Glutamatergic neuron (in vitro differentiated cells): ENCODE measurements around the gene CAMK1D. TPM values are rescaled to one million over a fixed set of nuclear protein-coding genes. Genes with fewer than 3 reads are reported as not detected.

Experiments
- DNase-seq: peaks from one replicate; pipeline ENCODE4 v3.0.0; 2022
- H3K27ac Mint-ChIP-seq: one replicate; pipeline ENCODE4 v1.8.0; 2020; ENCODE audit warnings: mild to moderate bottlenecking, mixed read lengths, inconsistent platforms; ENCODE audit not compliant: unreplicated experiment
- H3K27me3 Mint-ChIP-seq: one replicate; pipeline ENCODE4 v1.8.0; 2020; ENCODE audit warnings: mild to moderate bottlenecking, moderate library complexity, mixed read lengths, inconsistent platforms; ENCODE audit not compliant: unreplicated experiment
- H3K36me3 Mint-ChIP-seq: one replicate; pipeline ENCODE4 v1.8.0; 2020; ENCODE audit warnings: mild to moderate bottlenecking, mixed read lengths, inconsistent platforms; ENCODE audit not compliant: unreplicated experiment
- H3K4me1 Mint-ChIP-seq: one replicate; pipeline ENCODE4 v1.8.0; 2020; ENCODE audit warnings: mild to moderate bottlenecking, low read depth, mixed read lengths, inconsistent platforms; ENCODE audit not compliant: unreplicated experiment
- H3K4me3 Mint-ChIP-seq: one replicate; pipeline ENCODE4 v1.8.0; 2020; ENCODE audit warnings: mild to moderate bottlenecking, mixed read lengths, inconsistent platforms; ENCODE audit not compliant: unreplicated experiment
- H3K9me3 Mint-ChIP-seq: one replicate; pipeline ENCODE4 v1.8.0; 2020; ENCODE audit warnings: mild to moderate bottlenecking, moderate library complexity, mixed read lengths, inconsistent platforms; ENCODE audit not compliant: unreplicated experiment
- total RNA-seq: library from RNA; stranded (reverse); fragmentation: NEBNext Ultra II Directional; extraction: Animal tissue kit (Norgen Biotek cat#: 25700); gene quantifications from one replicate; pipeline ENCODE4 v1.2.1, GENCODE V29; 2021; ENCODE audit not compliant: unreplicated experiment
- TF ChIP-seq, protein P1 (sequence below): fragments of 200-600 bp; sonication (generic); IDR thresholded peaks from one replicate; pipeline ENCODE4 v1.5.0; 2021; ENCODE audit not compliant: partially characterized antibody, unreplicated experiment

CAMK1D gene
- total RNA-seq, 1 donor from 2014 or later = 29.8 TPM

DNA sequence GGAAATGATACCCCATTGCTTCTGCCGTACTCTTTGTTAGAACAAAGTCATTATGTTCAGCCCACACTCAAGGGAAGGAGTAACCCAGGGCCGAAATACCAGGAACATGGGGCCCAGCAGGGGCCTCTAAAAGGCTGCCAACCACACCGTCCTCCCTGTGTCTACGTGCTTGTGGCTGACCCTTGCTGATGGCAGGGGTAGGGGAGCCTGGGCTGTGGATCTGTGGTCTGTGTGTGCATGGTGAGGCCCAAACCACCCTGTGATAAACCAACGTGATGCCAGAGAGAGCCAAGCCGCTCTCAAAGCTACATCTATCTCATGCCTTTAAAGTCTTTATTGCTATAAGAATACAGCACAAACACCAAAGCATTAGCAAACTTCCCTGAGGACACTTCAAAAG, 493.0 kb downstream of the CAMK1D start:
- no peak for DNase-seq
- TF ChIP-seq, protein P1, sequence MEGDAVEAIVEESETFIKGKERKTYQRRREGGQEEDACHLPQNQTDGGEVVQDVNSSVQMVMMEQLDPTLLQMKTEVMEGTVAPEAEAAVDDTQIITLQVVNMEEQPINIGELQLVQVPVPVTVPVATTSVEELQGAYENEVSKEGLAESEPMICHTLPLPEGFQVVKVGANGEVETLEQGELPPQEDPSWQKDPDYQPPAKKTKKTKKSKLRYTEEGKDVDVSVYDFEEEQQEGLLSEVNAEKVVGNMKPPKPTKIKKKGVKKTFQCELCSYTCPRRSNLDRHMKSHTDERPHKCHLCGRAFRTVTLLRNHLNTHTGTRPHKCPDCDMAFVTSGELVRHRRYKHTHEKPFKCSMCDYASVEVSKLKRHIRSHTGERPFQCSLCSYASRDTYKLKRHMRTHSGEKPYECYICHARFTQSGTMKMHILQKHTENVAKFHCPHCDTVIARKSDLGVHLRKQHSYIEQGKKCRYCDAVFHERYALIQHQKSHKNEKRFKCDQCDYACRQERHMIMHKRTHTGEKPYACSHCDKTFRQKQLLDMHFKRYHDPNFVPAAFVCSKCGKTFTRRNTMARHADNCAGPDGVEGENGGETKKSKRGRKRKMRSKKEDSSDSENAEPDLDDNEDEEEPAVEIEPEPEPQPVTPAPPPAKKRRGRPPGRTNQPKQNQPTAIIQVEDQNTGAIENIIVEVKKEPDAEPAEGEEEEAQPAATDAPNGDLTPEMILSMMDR = no peak
- H3K4me1 Mint-ChIP-seq = peaks cover 12% of the 10 kb centered on the region
- H3K27ac Mint-ChIP-seq = no peak overlapping the region
- H3K27me3 Mint-ChIP-seq = no peaks in the 10 kb centered on the region
- H3K4me3 Mint-ChIP-seq = no peak overlapping the region
- peaks cover 11% of the 10 kb centered on the region for H3K9me3 Mint-ChIP-seq
- H3K36me3 Mint-ChIP-seq = no peaks in the 10 kb centered on the region

DNA sequence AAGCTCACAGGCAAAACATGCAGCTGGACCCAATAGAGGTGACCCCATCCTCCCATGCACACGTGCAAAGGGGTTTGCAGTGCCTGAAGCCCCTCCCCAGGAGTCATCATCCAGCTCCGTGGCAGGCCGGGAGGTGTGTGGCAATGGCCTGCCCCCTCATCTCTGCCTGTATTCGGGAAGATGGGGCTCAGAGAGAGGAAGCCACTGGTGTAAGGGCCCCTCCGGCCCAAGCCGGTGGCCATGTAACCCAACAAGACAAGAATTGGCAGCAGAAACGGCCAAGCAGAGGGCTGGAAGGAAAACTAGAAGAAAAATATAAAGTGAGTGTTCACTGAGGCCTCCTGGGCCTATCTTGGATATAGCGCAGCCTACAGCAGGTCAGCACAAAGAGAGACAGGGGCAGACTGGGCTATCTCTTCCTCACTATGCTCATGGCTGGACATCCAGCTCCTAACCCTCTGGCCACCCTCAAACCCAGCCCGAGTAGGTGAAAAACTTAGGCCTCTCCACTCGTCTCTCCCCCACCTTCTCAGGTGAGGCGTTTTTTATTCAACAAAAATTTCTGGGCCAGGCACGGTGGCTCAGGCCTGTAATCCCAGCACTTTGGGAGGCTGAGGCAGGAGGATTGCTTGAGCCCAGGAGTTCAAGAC, 494.1 kb downstream of the CAMK1D start:
- Mint-ChIP-seq H3K4me1 (peaks cover 12% of the 10 kb centered on the region), H3K27me3 (no peaks in the 10 kb centered on the region), H3K4me3 (no peak overlapping the region), H3K36me3 (no peaks in the 10 kb centered on the region), H3K27ac (no peak overlapping the region), H3K9me3 (peaks cover 8% of the 10 kb centered on the region)
- TF ChIP-seq, protein P1 = no peak
- DNase-seq = no peak

DNA sequence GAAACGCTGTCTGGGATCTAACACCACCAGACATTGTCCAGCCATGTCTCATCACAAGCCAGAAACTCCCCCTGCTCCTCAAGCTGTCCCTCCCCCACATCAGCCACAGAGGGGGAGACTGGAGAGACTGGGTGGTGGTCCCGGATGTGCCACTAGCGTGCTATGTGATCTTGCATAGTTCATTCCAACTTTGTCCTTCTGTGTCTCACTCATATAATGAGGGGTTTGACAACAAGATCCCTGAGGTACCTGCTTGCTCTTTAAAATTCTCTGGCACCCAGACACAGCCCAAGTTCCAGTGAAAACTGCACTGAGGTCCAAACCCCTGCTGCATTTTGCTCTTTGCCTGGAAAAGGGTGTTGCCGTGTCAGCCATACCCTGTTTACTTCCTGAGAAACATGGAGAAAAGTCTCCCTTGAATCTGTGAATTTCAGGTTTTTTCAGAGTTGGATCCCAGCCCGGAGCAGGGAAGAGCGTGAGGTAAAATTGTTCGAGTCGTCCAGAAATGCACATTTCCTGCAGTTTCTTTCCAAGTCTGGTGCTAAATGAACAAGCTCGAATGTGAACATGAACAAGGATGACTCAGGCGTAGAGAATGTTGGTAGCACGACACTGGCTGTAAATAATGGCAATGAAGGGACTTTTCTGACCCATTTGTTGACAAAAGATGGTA, 495.6 kb downstream of the CAMK1D start:
- H3K27me3 Mint-ChIP-seq = peaks cover 2% of the 10 kb centered on the region
- peaks cover 8% of the 10 kb centered on the region for H3K9me3 Mint-ChIP-seq
- no peak for DNase-seq
- H3K36me3 Mint-ChIP-seq = no peaks in the 10 kb centered on the region
- H3K4me1 Mint-ChIP-seq = peaks cover 7% of the 10 kb centered on the region
- no peak overlapping the region for H3K27ac Mint-ChIP-seq
- TF ChIP-seq, protein P1 = no peak
- no peak overlapping the region for H3K4me3 Mint-ChIP-seq

DNA sequence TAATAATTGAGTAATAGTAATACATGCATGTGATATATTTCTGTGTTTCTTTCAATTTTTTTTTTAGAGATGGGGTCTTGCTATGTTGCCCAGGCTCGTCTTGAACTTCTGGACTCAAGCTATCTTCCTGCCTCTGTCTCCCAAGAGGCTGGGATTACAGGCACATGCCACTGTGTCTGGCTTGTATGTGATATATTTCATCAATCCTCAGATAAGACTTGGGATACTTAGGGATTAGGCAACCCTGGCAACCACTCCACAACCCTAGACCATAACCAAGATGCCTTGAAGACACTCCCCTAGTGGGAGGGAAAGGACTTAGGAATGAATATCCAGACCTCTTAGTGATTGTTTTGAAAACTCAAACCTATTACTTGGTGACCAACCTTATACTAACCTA, 497.4 kb downstream of the CAMK1D start:
- peaks cover 4% of the 10 kb centered on the region for H3K9me3 Mint-ChIP-seq
- no peaks in the 10 kb centered on the region for H3K36me3 Mint-ChIP-seq
- H3K4me1 Mint-ChIP-seq = no peaks in the 10 kb centered on the region
- H3K27ac Mint-ChIP-seq = no peak overlapping the region
- peaks cover 2% of the 10 kb centered on the region for H3K27me3 Mint-ChIP-seq
- H3K4me3 Mint-ChIP-seq = no peak overlapping the region
- TF ChIP-seq, protein P1 = no peak
- no peak for DNase-seq

DNA sequence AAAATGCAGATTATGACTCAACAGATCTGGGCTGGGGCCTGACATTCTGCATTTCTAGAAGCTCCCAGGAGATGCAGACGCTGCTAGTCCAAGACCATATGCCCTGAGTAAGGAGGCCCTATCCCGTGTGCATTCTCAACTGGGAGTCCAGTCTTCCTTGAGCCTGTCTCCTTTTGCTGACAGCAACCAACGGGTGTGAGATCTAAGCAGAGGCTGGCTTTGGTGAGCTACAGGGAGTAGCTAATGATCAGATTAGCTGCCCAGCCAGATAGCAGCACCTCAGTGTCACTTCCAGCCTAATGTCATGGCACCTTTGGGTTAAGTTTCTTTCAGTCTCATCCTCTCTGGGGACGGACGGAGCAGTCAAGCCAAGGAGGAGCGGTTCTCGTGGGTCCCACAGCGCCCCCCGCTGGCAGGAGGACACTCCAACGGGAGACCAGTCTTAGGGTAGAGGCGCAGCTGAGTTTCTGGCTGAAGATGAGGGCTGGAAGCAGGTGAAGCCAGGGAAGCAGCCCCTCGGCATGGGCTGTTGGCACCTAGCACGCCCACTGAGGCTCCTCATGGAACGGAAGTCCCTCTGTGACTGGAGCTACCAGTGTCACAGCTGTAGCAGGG, 498.1 kb downstream of the CAMK1D start:
- Mint-ChIP-seq H3K4me1 (no peaks in the 10 kb centered on the region), H3K36me3 (peaks cover under 1% of the 10 kb centered on the region), H3K27me3 (peaks cover 2% of the 10 kb centered on the region), H3K27ac (no peak overlapping the region), H3K4me3 (no peak overlapping the region), H3K9me3 (peaks cover 2% of the 10 kb centered on the region)
- DNase-seq = peak; percentile 65
- TF ChIP-seq, protein P1 = peak; percentile 64
